Spinal cord (tissue), 10 donors: Measurements from ENCODE around the gene UBQLNL. TPM values are rescaled to one million over a fixed set of nuclear protein-coding genes. Genes with fewer than 3 reads are reported as not detected.

ENCODE experiments used
- DNase-seq, 6 donors: peaks; one replicate each; pipeline versions ENCODE4 v3.0.0 to v3.0.0-alpha.2; 2013 to 2015; ENCODE audit warnings: low spot score in 6 of 6, low read depth in 4 of 6
- H3K27ac ChIP-seq: one replicate; pipeline ENCODE4 v1.5.1; 2013; ENCODE audit warnings: low read depth, low read length, control low read depth
- H3K27me3 ChIP-seq: one replicate; pipeline ENCODE4 v1.6.1; 2013; ENCODE audit warnings: low read length; ENCODE audit not compliant: control insufficient read depth, insufficient read depth
- H3K36me3 ChIP-seq: one replicate; pipeline ENCODE4 v1.6.1; 2013; ENCODE audit warnings: low read length; ENCODE audit not compliant: control insufficient read depth, insufficient read depth
- H3K4me1 ChIP-seq: one replicate; pipeline ENCODE4 v1.6.1; 2013; ENCODE audit warnings: low read length; ENCODE audit not compliant: control insufficient read depth, insufficient read depth
- H3K4me3 ChIP-seq: one replicate; pipeline ENCODE4 v1.5.1; 2013; ENCODE audit warnings: low read depth, low read length, control low read depth
- H3K9me3 ChIP-seq: one replicate; pipeline ENCODE4 v1.6.1; 2013; ENCODE audit warnings: low read length; ENCODE audit not compliant: control insufficient read depth, insufficient read depth
- WGBS: methylation state at CpG from one replicate; pipeline ENCODE4 v1.1.5; 2013; ENCODE audit warnings: missing lambda C conversion rate; ENCODE audit not compliant: insufficient coverage; 5-methylcytosine and 5-hydroxymethylcytosine counted together
- polyA plus RNA-seq, 2 donors: library from polyadenylated mRNA; unstranded; fragments of 120-200 nt; gene quantifications; one replicate each; pipeline ENCODE4 v1.2.1, GENCODE V29; 2013; ENCODE audit not compliant: insufficient read length in 2 of 2
- total RNA-seq, 2 donors: library from RNA; depleted of rRNA in 1 of 2; stranded (reverse); fragments of 120-200 nt in 1 of 2; fragments of >200 nt in 1 of 2; gene quantifications; one replicate each; pipeline versions ENCODE4 v1.2.3 to v1.2.4, GENCODE V29; 2013 to 2014
- donor health status: healthy.

The UBQLNL gene
- total and polyA plus RNA-seq, 4 donors: 0.30 to 0.59 (median 0.44) TPM

- H3K4me1 ChIP-seq: no peaks in the 10 kb centered on the region
- H3K27ac ChIP-seq: no peak overlapping the region
- no peak overlapping the region for H3K4me3 ChIP-seq
- WGBS: 93% methylated on average over 4 of the region's 4 CpGs
- H3K27me3 ChIP-seq: no peaks in the 10 kb centered on the region
- DNase-seq: no peak
- H3K36me3 ChIP-seq: no peaks in the 10 kb centered on the region
- H3K9me3 ChIP-seq: no peaks in the 10 kb centered on the region
Observed at GRCh38 chr11:5488798-5489399, 27.6 kb downstream of the UBQLNL start.

GRCh38 chr11:5488385-5488784, 28.1 kb downstream of the UBQLNL start, which contains the start of gene OR52D1:
Gene OR52D1 (plus strand): TSS chr11:5488685. CDS start chr11:5488707, 22 bp downstream.
- H3K4me3 ChIP-seq: no peak within 1 kb of the TSS
- no peaks in the 10 kb centered on the region for H3K4me1 ChIP-seq
- H3K36me3 ChIP-seq: no peaks in the 10 kb centered on the region
- H3K9me3 ChIP-seq: no peaks in the 10 kb centered on the region
- no peak within 1 kb of the TSS for H3K27ac ChIP-seq
- H3K27me3 ChIP-seq: no peaks in the 10 kb centered on the region
- no peak for DNase-seq

- Histone ChIP-seq H3K27me3 (no peaks in the 10 kb centered on the region), H3K36me3 (no peaks in the 10 kb centered on the region), H3K27ac (no peak overlapping the region), H3K9me3 (no peaks in the 10 kb centered on the region), H3K4me3 (no peak overlapping the region), H3K4me1 (no peaks in the 10 kb centered on the region)
- DNase-seq: no peak
- WGBS: no CpG with 5 or more reads among the region's 3 CpGs
Observed at GRCh38 chr11:5486421-5486820, 30.1 kb downstream of the UBQLNL start.

- no peaks in the 10 kb centered on the region for H3K4me1 ChIP-seq
- no peak overlapping the region for H3K4me3 ChIP-seq
- WGBS: 100% methylated on average over 1 of the region's 3 CpGs
- H3K36me3 ChIP-seq: no peaks in the 10 kb centered on the region
- H3K9me3 ChIP-seq: no peaks in the 10 kb centered on the region
- H3K27ac ChIP-seq: no peak overlapping the region
- no peaks in the 10 kb centered on the region for H3K27me3 ChIP-seq
- DNase-seq: no peak
Observed at GRCh38 chr11:5486003-5486402, 30.5 kb downstream of the UBQLNL start.

GRCh38 chr11:5476186-5476819, 40.2 kb downstream of the UBQLNL start:
- Histone ChIP-seq H3K27me3 (no peaks in the 10 kb centered on the region), H3K36me3 (no peaks in the 10 kb centered on the region), H3K4me1 (no peaks in the 10 kb centered on the region), H3K27ac (no peak overlapping the region), H3K9me3 (no peaks in the 10 kb centered on the region), H3K4me3 (no peak overlapping the region)
- peak in 2 of 6 donors; percentile 39 to 40 for DNase-seq
- WGBS: no CpG with 5 or more reads among the region's 2 CpGs

GRCh38 chr11:5473921-5474320, 42.6 kb downstream of the UBQLNL start:
- no peaks in the 10 kb centered on the region for H3K27me3 ChIP-seq
- no peaks in the 10 kb centered on the region for H3K9me3 ChIP-seq
- H3K4me1 ChIP-seq: no peaks in the 10 kb centered on the region
- H3K27ac ChIP-seq: no peak overlapping the region
- no peak overlapping the region for H3K4me3 ChIP-seq
- DNase-seq: no peak
- H3K36me3 ChIP-seq: no peaks in the 10 kb centered on the region

GRCh38 chr11:5467527-5467926, 49.0 kb downstream of the UBQLNL start:
- no peaks in the 10 kb centered on the region for H3K36me3 ChIP-seq
- no peaks in the 10 kb centered on the region for H3K4me1 ChIP-seq
- no peak overlapping the region for H3K27ac ChIP-seq
- H3K27me3 ChIP-seq: no peaks in the 10 kb centered on the region
- H3K4me3 ChIP-seq: no peak overlapping the region
- H3K9me3 ChIP-seq: no peaks in the 10 kb centered on the region
- peak in 3 of 6 donors; percentile 2 to 44 (median 9) for DNase-seq
- 38% methylated on average over 2 of the region's 2 CpGs for WGBS

Other genes starting within 250 kb of the UBQLNL start
- gene HBE1, start 246.8 kb downstream of the UBQLNL start, total RNA-seq: 10 to 100 TPM; 14.4 to 30.5 TPM
- 1 to 10 TPM; 9.2 to 9.3 TPM for gene HBE1, start 246.8 kb downstream of the UBQLNL start, polyA plus RNA-seq
- under 1 TPM in 1 of 2 donors, not detected in 1; 0.17 TPM for gene OR51B4, start 214.8 kb downstream of the UBQLNL start, total RNA-seq
- gene OR51B4, start 214.8 kb downstream of the UBQLNL start, polyA plus RNA-seq: not detected
- gene OR51B2, start 192.4 kb downstream of the UBQLNL start, total RNA-seq: under 1 TPM; 0.20 to 0.22 TPM
- gene OR51B2, start 192.4 kb downstream of the UBQLNL start, polyA plus RNA-seq: not detected
- gene OR51B5, start 173.2 kb downstream of the UBQLNL start, total RNA-seq: 1 to 10 TPM in 1 of 2 donors, under 1 TPM in 1; 0.99 to 1.7 TPM
- under 1 TPM in 1 of 2 donors, not detected in 1; 0.33 TPM for gene OR51B5, start 173.2 kb downstream of the UBQLNL start, polyA plus RNA-seq
- gene OR51B6, start 165.2 kb downstream of the UBQLNL start, total RNA-seq: not detected
- not detected for gene OR51B6, start 165.2 kb downstream of the UBQLNL start, polyA plus RNA-seq
- gene OR51M1, start 132.9 kb downstream of the UBQLNL start, total RNA-seq: not detected
- gene OR51M1, start 132.9 kb downstream of the UBQLNL start, polyA plus RNA-seq: not detected
- gene OR51Q1, start 94.6 kb downstream of the UBQLNL start, total RNA-seq: not detected
- gene OR51Q1, start 94.6 kb downstream of the UBQLNL start, polyA plus RNA-seq: not detected
- under 1 TPM in 1 of 2 donors, not detected in 1; 0.28 TPM for gene OR51I1, start 75.2 kb downstream of the UBQLNL start, total RNA-seq
- not detected for gene OR51I1, start 75.2 kb downstream of the UBQLNL start, polyA plus RNA-seq
- gene OR51I2, start 67.4 kb downstream of the UBQLNL start, total RNA-seq: not detected
- not detected for gene OR51I2, start 67.4 kb downstream of the UBQLNL start, polyA plus RNA-seq
- not detected for gene OR52D1, start 28.0 kb downstream of the UBQLNL start, total RNA-seq
- not detected for gene OR52D1, start 28.0 kb downstream of the UBQLNL start, polyA plus RNA-seq
- under 1 TPM; 0.10 to 0.39 TPM for gene UBQLN3, start 6.7 kb downstream of the UBQLNL start, total RNA-seq
- gene UBQLN3, start 6.7 kb downstream of the UBQLNL start, polyA plus RNA-seq: not detected
- under 1 TPM; 0.40 to 0.55 TPM for gene OR52H1, start 31.8 kb upstream of the UBQLNL start, total RNA-seq
- not detected for gene OR52H1, start 31.8 kb upstream of the UBQLNL start, polyA plus RNA-seq
- gene OR52B6, start 64.2 kb upstream of the UBQLNL start, total RNA-seq: not detected
- gene OR52B6, start 64.2 kb upstream of the UBQLNL start, polyA plus RNA-seq: not detected
- gene TRIM6, start 79.9 kb upstream of the UBQLNL start, total RNA-seq: 1 to 10 TPM; 3.3 to 4.3 TPM
- 1 to 10 TPM; 1.1 to 1.7 TPM for gene TRIM6, start 79.9 kb upstream of the UBQLNL start, polyA plus RNA-seq
- 10 to 100 TPM in 1 of 2 donors, 1 to 10 TPM in 1; 6.6 to 15.1 TPM for gene TRIM34, start 108.3 kb upstream of the UBQLNL start, total RNA-seq
- 1 to 10 TPM; 3.5 to 4.4 TPM for gene TRIM34, start 108.3 kb upstream of the UBQLNL start, polyA plus RNA-seq
- 10 to 100 TPM; 15.3 to 25.5 TPM for gene TRIM5, start 168.4 kb upstream of the UBQLNL start, total RNA-seq
- 10 to 100 TPM; 10.4 to 12.3 TPM for gene TRIM5, start 168.4 kb upstream of the UBQLNL start, polyA plus RNA-seq
- gene TRIM22, start 173.1 kb upstream of the UBQLNL start, total RNA-seq: 10 to 100 TPM; 25.3 to 26.0 TPM
- 10 to 100 TPM; 11.8 to 14.5 TPM for gene TRIM22, start 173.1 kb upstream of the UBQLNL start, polyA plus RNA-seq
- gene OR56B1, start 219.7 kb upstream of the UBQLNL start, total RNA-seq: not detected
- not detected for gene OR56B1, start 219.7 kb upstream of the UBQLNL start, polyA plus RNA-seq
- under 1 TPM in 1 of 2 donors, not detected in 1; 0.20 TPM for gene OR52N4, start 237.5 kb upstream of the UBQLNL start, total RNA-seq
- under 1 TPM in 1 of 2 donors, not detected in 1; 0.33 TPM for gene OR52N4, start 237.5 kb upstream of the UBQLNL start, polyA plus RNA-seq